Ramos (cell line): ENCODE results near the gene NHERF1.

Experiments used
- in situ Hi-C: fragments of 300-500 bp; cut with MboI; formaldehyde crosslinking; loops from one replicate; pipeline ENCODE4 v1.14.3; 2022; ENCODE audit warnings: low sequenced_read_pairs; ENCODE audit not compliant: unreplicated experiment

Gene NHERF1

DNA sequence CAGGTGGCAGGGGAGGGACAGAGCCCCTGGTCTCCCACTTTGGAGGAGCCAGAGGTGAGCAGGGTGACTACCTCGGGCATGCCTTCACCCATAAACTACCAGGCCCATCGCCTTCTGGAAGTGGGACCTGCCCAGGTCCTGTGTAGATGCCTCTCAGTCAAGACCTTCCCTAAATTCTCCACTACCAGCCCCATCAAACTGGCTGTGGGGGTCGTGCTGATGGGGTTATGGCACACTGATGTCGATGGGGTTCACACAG, 17.2 kb upstream of the NHERF1 start:
- in situ Hi-C loops, result no loop called here

DNA sequence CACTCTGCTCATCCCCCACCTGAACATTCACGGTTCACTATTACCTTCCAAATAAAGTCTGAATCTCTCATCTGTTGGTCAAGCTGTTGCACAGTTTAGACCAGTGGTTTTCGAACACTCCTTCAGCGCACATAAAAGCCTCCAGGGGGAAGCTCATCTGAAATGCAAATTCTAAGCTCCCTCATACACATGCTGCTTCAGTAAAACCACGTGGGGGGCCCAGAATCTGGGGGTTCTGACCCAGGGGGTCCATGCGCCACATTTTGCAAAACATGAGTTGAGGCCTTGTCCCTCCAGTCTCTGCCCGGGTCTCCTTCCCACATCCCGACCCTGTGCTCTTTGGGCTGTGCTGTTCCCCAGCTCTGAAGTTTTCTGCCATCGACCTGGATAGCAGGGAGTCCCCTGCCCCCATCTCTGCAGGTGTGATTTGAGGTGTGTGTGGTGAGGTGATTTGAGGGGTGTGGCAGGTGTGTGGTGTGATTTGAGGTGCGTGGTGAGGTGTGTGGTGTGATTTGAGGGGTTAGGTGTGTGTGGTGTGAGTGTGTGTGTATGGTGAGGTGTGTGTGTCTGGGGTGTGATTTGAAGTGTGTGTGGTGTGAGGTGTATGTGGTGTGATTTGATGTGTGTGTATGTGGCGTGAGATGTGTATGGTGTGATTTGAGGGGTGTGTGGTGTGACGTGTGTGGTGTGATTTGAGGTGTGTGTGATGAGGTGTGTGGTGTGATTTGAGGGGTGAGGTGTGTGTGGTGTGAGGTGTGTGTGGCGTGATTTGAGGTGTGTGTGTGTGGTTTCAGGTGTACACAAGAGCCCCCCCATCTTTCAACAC, 16.2 kb upstream of the NHERF1 start:
- in situ Hi-C loops, result no loop called here

DNA sequence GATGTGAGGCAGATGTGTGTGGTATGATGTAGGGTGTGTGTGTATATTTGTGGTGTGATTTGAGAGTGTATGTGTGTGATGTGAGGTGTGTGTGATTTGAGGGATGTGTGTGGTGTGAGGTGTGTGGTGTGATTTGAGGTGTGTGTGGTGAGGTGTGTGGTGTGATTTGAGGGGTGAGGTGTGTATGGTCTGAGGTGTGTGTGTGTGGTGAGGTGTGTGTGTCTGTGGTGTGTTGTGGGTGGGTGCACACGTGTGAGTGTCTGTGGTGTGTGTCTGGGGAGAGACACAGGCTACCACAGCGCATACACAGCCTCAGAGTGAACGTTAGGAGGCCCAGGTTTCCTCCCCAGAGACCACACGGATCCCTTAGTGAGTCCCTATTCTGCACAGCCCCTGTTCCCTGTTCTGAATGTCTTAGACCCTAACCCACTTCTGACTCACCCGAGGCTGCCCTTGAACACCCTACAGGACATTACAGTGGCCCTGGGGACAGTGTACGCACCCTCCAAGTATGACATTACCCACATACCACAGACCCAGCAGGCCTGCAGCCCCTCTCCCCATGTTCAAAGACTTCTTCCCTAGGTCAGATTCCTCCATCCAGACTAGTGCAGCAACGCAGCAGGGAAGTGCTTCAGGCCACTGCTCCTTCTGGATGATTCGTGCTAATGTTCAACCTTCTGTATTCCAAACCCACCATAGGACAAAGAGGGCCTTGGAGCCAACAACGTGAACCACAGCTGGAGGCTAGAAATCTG, 14.9 kb upstream of the NHERF1 start:
- in situ Hi-C loops, result no loop called here

DNA sequence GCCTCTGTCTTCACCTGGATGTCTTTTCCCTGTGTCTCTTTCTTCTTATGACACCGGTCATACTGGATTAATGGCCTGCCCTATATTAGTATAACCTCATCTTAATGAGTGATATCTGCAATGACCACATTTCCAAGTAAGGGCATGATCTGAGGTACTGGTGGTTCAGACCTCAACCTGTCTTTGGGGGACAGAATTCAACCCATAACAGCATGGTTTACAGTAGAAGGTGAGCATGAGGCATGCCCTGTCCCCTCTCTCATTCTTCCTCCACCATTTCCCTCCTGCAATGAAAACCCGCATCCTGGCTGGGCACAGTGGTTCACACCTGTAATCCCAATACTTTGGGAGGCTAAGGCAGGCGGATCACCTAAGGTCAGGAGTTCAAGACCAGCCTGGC, 14.2 kb upstream of the NHERF1 start:
- in situ Hi-C loops, result no loop called here

DNA sequence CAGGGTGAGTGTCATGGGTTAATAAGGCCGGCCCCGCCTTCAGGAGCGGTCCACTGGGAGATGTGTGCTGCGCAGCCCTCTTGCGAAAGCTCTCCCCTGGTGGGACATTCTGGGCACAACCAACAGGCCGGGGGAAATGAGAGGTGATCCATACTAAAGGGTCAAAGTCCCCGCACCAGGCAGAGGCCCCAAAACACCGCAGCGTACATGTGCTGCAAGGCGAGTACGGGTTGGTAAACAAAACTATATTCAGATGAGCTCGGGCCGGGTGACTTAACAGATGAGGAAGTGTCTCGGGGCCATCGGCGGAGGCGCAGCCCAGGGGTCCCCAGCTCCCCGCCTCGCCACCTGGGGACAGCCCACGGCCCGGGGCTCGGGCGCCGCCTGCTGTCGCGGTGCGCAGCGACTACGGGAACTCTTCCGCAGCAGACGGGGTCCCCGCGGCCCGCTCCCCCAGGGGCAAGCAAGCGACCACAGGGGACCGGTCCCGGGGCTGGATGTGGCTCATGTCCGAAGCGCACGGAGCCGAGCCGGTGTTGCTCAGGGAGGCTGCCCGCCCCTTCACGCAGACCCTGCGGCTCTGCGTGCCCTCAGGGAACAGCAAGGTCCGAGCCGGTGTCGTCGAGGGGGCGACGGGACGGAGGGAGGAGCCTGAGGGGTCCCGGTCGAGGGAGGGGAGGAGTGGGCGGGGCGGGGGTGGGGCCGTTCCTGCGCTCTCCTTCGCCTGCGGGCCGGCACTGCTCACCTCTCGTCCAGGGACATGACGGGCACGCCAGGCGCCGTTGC, 11.7 kb upstream of the NHERF1 start, which contains the start of gene RAB37:
RAB37 (plus strand) TSS at position 744 of the 786 bp plus-strand sequence; CDS start at position 761, 17 bp downstream.
- in situ Hi-C loops, result no loop called here

DNA sequence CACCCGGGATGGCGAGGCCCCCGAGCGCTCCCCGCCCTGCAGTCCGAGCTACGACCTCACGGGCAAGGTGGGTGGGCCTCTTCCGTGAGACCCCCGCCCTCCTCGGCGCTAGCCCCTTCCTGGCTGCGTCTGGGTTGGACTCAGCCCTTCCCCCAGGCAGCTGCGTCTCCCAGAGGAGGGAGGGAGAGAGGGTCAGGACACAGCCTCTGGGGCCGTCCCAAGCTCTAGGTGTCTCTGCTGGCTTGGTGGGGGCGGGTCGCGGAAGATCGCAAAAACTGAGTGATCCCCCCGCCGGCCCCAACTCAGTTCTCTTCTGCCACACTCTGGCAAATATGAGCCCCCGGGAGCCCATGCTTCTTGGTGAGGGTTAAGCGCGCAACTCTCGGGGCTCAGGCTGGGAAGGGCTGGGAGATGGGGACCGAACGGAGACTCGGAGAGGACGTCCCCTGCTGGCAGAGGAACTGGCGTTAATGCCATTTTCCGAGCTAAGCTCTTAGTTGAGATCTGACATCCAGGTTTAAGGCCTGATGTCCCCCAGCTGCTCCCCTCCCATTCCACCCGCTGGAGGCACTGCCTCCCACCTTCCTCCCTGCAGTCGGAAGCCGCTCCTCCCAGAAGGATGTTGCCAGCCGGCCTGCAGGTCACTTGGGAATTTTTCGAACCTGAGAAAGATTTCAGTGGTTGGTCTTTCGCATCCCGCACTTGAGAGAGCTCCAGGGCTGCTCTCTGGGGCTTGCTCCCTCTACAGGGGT, 11.0 kb upstream of the NHERF1 start:
- in situ Hi-C loops, result no loop called here

DNA sequence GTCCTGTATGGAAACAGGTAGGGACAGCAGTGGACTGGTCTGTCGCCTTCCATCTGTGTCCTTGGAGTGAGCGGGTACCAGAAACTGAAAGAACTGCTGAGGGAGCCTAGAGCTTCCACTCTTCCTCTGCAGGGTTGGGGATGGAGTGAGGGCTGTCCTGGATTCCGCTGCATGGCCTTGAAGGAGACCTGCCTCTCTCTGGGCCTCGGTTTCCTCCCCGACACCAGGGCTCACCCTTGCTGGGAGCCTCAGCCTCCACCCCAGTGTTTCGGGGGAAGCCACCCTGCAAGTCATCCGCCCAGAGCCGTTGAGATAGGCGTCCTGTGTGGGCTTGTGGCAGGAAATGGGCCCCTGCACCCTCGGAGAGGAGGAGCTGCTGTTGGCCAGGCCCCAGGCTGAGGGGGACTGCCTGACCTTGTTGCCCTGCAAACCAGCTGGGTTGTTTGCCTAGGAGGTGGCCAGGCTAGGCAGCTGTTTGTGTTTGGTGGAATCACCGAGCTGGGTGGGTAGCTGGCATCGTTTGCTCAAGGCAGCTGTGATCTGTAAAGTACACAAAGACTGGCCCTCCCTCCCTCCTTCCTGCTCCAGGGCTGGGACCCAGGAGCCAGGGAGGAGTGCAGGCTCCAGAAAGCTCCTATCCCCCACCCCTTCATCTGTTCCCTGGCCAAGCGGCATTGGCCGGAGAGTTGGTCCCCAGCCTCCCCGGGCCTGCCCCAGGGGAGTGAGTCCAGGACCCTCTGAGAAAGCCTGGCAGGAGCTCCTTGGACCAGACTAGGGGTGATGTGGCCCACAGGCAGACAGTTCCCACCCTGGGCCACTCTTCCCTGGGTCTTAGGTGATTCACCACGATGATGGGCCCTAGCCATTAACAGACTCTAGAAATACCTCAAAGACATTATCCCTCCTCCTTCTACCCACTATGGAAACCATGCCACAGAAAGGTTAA, 10.1 kb upstream of the NHERF1 start:
- in situ Hi-C loops, result no loop called here

DNA sequence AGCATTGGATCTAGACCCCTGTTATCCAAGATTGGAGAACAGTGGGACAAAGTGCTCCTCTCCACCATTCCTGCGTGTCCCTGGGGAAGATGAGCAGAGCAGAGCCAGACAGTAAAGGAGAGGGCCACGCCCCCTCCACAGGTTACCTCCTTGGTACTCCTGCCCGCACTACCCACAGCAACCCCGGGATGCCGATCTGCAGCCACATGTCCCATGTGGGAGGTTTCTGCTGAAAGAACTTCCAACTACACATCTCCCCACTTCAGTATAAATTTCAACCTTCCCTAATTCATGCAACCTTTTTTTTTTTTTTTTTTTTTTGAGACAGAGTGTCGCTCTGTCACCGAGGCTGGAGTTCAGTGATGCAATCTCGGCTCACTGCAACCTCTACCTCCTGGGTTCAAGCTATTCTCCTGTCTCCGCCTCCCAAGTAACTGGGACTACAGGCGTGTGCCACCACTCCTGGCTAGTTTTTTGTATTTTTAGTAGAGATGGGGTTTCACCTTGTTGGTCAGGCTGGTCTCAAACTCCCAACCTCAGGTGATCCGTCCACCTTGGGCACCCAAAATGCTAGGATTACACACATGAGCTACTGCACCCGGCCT, 9.1 kb upstream of the NHERF1 start:
- in situ Hi-C loops, result no loop called here

DNA sequence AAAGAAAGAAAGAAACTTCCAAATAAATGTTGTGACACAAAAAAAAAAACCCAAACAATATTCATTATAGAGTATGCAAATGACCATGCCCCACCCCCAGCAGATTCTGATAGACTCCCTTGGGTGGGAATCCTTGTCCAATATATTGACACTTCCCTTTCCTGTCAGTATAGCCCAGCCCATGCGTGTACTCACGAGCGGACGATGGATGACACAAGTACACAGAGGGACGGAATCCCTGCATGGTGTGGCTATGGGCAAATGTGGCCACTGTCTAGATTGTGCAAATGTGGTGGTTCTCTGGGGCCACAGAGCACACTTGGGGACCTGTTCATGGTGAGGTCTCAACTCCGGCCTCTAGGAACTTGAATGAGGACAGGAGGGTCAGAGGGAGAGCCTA, 8.3 kb upstream of the NHERF1 start:
- in situ Hi-C loops, result no loop called here

DNA sequence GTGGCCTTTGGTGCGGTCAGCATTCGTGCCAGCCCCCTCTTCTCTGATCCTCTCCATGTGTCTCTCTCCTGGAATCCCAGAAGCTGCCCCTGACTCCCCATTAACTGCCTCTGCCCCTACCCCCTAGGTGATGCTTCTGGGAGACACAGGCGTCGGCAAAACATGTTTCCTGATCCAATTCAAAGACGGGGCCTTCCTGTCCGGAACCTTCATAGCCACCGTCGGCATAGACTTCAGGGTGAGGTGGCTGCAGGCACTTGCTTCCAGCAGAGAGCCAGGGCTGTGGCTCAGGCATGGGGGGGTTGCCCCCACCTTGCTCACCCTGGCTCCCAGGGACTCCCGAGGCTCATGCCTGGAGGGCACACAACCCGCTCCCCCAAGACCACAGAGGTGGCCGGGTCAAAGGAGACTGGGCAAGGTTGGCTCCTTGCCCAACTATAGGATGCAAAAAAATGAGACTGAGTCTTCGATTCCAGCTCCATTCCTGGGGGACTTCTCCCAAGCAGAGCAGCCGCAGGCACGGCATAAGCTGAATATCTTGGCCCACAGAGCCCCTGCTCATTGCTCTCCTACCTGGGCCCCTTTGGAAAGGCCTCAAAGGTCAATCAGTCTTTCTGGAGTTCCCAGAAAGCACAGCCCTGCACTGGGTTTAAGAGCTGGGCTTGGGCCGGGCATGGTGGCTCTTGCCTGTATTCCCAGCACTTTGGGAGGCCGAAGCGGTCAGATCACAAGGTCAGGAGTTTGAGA, 7.6 kb upstream of the NHERF1 start:
- in situ Hi-C loops, result no loop called here

DNA sequence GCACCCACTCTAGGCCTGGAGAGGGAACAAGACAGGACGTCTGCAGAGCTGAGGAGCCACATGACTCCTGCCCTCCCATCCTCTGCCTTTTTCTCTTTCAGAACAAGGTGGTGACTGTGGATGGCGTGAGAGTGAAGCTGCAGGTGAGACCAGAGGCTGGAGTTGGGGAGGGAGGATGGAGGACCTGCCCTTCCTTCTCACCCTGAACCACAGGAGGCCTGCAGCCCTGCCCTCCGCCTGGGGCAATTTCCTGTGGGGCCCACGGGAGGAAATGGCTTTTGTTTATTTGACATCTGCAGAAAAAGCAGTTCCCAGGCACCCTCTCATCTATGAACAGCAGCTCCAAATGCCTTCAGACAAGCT, 6.3 kb upstream of the NHERF1 start:
- in situ Hi-C loops, result no loop called here

DNA sequence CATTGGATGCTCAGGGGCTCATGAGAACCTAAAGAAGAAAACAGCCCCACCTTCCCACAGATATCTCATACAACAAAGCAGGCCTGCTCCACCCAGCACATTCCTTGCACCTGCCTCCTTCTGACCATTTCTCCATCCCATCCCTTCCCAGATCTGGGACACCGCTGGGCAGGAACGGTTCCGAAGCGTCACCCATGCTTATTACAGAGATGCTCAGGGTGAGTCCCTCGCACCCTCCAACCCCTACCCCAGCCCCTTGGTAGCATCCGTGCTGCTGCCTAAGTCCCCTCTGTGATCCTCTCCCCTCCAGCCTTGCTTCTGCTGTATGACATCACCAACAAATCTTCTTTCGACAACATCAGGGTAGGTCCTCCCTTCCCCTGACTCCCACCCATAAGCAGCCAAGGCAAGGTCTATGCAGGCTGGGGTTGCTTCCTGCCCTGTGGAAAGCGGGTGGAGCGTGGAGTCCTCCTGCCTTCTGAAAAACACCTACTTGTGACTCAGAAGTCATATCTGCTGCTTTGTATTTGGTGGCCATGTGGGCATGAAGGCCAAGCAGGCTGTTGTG, 5.4 kb upstream of the NHERF1 start:
- in situ Hi-C loops, result no loop called here

DNA sequence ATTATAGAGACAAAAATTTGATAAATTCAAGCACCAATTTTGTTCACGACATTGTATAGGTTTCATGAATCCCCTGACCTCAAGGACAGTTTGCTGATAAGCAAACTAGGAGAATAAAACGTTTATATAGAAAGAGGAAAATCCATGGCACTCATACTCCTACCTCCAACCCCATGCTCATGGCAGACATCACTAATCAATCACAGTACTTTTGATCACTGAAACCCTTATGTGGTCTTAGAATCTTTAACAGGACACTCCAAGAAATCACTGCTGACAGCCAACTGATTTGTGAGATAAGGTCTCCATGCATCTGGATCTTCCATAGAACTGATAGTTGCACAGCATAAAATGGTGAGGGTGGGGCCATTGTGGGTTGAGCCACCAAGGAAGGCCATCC, 4.7 kb upstream of the NHERF1 start:
- in situ Hi-C loops, result no loop called here

DNA sequence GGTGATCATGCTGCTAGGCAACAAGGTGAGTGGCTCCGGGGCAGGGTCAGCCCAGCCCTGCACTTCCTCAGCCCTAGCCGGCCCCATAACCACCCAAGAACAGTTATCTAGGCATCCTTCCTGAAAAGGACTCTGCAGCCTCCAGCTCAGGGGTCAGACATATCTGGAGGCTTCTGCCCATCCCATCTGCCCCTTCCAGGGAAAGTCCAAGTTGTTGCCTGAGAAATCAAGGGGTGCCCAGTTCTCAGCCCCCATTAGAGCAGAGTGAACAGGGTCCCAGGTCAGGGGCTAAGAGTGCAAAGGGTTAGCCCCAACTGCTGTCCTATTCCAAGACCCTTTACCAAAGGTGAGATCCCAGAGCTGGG, 4.1 kb upstream of the NHERF1 start:
- in situ Hi-C loops, result no loop called here

DNA sequence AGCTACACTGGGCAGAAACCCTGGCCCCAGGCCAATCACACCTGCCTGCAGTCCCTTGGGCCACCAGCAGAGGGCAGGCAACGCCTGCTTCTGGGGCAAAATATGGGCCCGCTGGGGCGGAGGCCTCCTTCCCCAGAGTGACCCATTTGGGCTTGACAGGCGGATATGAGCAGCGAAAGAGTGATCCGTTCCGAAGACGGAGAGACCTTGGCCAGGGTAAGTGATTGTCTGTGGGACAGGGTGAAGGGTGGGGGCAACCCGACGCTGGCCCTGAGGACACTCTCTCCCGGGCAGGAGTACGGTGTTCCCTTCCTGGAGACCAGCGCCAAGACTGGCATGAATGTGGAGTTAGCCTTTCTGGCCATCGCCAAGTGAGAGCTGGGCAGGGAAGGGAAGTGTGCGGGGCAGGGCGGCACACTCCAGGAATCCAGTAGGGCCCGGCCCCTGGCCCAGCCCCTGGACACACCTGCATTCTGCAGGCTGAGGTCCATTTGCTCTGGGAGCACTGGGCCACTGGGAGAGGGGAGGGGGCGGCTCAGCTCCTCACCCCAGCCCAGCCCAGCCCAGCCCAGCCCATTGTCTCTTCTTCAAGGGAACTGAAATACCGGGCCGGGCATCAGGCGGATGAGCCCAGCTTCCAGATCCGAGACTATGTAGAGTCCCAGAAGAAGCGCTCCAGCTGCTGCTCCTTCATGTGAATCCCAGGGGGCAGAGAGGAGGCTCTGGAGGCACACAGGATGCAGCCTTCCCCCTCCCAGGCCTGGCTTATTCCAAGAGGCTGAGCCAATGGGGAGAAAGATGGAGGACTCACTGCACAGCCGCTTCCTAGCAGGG, 3.5 kb upstream of the NHERF1 start:
- in situ Hi-C loops, result no loop called here

DNA sequence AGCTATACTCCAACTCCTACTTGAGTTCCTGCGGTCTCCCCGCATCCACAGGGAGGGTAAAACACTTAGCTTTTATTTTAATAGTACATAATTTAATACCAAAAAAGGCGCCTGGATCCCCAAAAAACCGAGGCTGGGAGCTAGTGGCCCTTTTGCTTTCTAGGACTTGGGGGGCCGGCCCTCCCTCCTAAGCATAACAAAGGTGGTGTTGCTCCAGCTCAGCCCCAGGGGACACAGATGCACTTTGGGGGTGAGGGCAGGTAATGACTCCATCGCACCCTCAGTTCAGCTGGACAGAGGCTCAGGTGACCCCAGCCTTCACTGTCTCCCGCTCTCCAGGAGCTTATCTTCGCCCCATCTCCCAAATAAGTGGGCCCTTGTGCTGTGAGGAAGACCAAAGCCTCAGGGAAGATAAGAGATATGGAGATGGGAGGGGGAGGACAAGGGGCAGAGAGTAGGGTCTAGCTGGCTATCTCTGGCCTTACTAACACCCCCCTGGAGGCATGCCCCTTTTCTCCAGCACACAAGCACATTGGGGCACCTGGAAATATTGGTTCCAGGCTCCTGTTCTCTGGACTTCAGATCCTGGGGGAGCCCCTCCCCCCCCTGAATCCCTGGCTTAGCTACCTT, 2.8 kb upstream of the NHERF1 start:
- in situ Hi-C loops, result no loop called here

DNA sequence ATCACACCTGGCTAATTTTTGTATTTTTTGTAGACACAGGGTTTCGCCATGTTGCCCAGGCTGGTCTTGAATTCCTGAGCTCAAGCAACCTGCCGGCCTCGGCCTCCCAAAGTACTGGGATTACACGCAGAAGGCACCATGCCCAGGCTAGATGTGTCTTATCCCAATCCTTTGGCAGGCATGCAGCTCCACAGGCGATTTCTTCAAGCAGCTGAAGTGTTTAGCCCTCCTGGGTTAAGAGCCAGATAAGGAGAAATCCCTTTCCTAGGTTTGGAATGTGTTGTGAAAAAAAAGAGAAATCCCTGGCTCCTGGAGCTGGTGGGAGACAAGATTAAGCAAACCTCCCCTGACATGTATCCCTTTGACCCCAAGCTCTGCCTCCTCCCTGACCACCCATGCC, 2.1 kb upstream of the NHERF1 start:
- in situ Hi-C loops, result no loop called here
